ENCODE measurements around the gene DAD1.

DNA sequence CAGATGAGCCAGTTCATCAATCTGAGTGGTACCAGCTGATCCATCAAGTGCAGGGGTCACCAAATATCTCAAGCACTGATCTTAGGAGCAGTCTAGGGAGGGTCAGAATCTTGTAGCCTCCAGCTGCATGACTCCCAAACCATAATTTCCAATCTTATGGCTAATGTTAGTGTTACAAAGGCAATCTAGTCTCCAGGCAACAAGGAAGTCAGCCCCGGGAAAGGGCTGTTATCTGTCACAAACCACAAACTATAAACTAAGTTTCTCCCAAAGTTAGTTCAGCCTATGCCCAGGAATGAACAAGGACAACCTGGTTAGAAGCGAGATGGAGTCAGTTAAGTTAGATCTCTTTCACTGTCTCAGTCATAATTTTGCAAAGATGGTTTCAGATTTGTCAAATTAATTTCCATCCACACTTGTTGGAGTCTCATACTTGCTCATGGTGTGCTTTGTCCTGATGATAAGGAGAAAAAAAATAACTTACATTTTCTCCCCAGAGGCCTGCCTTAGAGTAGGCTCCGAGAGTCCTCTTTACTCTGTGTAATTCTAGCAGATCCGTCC, 5.2 kb upstream of the DAD1 start:
- TF ChIP-seq GATA3 (IDR thresholded peaks at IDR 0.05; ENCODE audit: low read depth, low read length) (no peak), GATA2 (IDR thresholded peaks at IDR 0.05; ENCODE audit: low read depth, low read length) (no peak)

All from SH-SY5Y (cell line).